Stimulated activated CD8-positive, alpha-beta memory T cell treated with anti-CD3 and anti-CD28 coated beads, Interleukin-7, amount 100 ng/mL, for 1 hour (primary cell): Measurements from ENCODE around the gene GRIK5.
A peak's percentile ranks its signal among the peaks of the same experiment; 100 is the strongest.
"Not testable (repeated sequence)": the region's sequence is repeated elsewhere in the genome, so short reads cannot be mapped to it uniquely, and the experiment has no call there.

Experiments
- DNase-seq, 2 donors: peaks; one replicate each; pipeline ENCODE4 v3.0.0-alpha.2; 2020; ENCODE audit warnings: low read depth in 2 of 2

The GRIK5 gene, protein sequence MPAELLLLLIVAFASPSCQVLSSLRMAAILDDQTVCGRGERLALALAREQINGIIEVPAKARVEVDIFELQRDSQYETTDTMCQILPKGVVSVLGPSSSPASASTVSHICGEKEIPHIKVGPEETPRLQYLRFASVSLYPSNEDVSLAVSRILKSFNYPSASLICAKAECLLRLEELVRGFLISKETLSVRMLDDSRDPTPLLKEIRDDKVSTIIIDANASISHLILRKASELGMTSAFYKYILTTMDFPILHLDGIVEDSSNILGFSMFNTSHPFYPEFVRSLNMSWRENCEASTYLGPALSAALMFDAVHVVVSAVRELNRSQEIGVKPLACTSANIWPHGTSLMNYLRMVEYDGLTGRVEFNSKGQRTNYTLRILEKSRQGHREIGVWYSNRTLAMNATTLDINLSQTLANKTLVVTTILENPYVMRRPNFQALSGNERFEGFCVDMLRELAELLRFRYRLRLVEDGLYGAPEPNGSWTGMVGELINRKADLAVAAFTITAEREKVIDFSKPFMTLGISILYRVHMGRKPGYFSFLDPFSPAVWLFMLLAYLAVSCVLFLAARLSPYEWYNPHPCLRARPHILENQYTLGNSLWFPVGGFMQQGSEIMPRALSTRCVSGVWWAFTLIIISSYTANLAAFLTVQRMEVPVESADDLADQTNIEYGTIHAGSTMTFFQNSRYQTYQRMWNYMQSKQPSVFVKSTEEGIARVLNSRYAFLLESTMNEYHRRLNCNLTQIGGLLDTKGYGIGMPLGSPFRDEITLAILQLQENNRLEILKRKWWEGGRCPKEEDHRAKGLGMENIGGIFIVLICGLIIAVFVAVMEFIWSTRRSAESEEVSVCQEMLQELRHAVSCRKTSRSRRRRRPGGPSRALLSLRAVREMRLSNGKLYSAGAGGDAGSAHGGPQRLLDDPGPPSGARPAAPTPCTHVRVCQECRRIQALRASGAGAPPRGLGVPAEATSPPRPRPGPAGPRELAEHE

DNA sequence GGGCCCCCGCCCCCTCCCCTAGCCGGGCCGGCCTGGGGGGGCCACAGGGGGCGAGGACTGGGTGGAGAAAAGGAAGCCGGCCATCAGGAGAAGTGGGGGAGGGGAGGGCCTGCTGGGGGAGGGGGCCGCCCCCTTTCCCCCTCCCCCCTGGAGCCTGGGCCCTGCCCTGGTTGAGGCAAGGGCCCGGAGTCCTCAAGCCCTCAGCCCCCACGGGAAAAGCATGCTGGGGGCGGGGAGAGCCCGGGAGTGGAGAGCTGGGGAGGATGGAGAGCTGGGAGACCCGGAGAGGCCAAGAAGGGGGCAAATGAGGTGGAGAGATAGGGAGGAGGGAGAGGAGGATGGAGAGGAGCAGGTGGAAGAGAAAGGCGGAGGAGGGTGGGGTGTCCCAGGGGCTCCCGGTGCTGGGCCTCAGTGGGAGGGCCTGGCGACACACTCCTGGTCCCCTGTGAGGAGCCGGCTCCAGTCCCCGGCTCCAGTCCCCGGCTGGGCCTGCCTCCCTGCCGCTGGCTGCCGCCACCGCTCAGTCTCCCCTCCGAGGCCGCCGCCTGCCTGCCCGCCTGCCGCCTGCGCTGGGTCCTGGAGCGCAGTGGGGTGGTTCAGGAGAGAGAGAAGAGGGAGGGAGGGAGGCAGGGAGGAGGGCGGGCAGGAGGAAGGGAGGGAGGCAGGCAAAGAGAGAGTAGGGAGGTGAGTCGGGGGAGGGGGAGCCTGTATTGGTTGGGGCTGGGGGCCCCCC lies at the start of gene GRIK5:
Gene GRIK5 (minus strand): TSS at position 588 of the 733 bp plus-strand sequence. CDS start 4,436 bp downstream, outside the sequence.
- no peak for DNase-seq

GRCh38 chr19:42117076-42117475 lies 47.1 kb upstream of the GRIK5 start:
- no peak for DNase-seq

DNA sequence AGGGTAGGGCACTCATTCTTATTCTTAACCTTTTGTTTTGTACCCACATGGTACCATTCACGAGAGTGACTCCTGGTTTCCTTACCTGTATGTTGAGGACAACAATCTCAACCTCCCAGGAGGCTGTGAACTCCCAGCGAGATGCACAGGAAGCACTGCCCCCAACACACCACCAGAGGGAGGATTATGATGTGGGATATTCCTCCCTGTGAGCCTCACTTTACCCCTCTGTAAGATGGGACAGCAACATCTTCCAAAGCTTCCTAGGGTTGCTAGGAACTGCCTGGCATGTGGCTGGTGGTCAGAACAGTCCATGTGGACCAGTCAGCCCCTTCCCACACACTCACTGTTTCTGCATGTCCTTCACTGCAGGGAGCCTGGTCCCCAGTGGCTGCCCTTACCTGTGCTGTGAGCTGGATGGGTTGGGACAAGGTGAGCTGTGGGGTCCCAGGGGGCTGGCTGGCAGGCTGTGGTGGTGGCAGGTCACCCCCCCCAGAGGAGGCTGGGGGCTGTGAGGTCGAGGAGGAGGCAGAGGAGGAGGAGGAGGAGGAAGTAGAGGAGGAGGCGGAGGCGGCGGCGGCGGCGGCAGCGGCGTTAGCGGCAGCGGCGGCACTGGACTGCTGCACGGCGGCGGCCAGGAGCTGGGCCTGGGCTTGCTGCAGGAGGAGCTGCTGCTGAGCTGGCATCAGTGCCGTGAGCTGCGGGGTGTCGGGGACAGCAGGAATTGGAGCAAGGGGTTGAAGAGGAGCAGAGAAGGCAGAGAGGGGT lies 46.5 kb upstream of the GRIK5 start:
- DNase-seq = no peak

- no peak for DNase-seq
Measured at GRCh38 chr19:42115705-42116104, 45.7 kb upstream of the GRIK5 start.

GRCh38 chr19:42115219-42115618 lies 45.2 kb upstream of the GRIK5 start:
- no peak for DNase-seq

DNA sequence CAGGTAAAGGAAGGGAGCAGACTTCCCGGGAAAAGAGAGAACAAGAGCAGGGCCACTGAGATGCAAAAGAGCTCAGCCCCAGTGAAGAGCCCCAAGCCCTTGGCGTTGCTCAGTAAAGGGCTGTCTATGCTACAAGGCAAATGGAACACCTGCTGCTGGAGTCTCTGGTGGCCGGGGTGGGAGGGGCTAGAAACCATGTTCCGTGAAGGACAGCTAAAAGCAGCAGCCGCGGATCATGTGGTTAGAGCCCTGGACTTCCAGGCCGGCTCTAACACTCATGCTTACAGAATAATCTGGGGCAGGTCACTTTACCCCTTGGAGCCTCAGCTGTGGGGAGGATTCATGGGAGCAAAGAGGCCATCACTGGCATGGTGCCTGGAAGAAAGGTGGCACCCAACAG lies 44.4 kb upstream of the GRIK5 start:
- DNase-seq = no peak

GRCh38 chr19:42113641-42114348 lies 43.8 kb upstream of the GRIK5 start:
- DNase-seq = no peak

GRCh38 chr19:42111811-42112210 lies 41.8 kb upstream of the GRIK5 start:
- no peak for DNase-seq

- no peak for DNase-seq
Measured at GRCh38 chr19:42111384-42111783, 41.4 kb upstream of the GRIK5 start.

GRCh38 chr19:42110658-42111057 lies 40.7 kb upstream of the GRIK5 start:
- no peak for DNase-seq

DNA sequence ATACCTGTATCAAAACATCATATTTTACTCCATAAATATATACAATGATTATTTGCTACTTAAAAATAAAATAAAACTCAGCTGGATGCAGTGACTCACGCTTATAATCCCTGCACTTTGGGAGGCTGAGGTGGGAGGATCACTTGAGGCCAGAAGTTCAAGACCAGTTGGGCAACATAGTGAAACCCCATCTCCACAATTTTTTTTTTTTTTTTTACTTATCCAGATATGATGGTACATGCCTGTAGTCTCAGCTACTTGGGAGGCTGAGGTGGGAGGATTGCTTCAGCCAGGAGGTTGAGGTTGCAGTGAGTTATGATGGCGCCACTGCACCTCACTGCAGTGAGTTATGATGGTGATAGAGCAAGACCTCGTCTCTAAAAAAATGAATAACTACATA lies 39.9 kb upstream of the GRIK5 start:
- DNase-seq = no peak

GRCh38 chr19:42108527-42109389 lies 38.8 kb upstream of the GRIK5 start:
- DNase-seq = peak; percentile 74 to 85

- no peak for DNase-seq
Measured at GRCh38 chr19:42105368-42105767, 35.4 kb upstream of the GRIK5 start.

- DNase-seq = no peak
Measured at GRCh38 chr19:42102877-42103276, 32.9 kb upstream of the GRIK5 start.

DNA sequence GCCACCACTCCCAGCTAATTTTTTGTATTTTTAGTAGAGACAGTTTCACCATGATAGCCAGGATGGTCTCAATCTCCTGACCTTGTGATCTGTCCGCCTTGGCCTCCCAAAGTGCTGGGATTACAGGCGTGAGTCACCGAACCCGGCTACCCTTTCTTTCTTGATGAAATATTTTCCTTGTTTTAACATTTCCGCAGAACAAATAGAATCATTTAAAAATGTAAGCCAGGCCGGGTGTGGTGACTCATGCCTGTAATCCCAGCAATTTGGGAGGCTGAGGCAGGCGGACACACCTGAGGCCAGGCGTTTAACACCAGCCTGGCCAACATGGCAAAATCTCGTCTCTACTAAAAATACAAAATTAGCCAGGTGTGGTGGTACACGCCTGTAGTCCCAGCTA lies 30.2 kb upstream of the GRIK5 start:
- not testable (repeated sequence) for DNase-seq

- no peak for DNase-seq
Measured at GRCh38 chr19:42099336-42099925, 29.4 kb upstream of the GRIK5 start.

DNA sequence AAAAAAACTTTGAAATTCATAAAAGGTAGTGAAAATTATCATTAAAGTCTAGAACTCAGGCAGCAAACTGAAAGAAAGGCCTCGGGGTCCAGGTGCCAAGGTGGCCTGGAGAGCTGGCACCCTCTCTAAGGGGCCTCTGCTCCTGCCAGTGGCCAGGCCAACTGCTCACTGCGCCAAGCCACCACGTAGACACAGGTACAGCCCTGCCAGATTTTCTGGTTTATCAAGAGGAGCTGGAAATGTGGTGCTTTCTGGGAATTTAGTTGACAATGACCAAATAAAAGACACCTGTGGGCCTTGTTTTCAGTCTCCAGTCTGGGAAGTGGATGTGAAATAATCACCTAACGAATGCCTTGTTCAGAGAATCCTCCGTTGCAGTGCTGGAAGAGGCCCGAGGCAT lies 28.8 kb upstream of the GRIK5 start:
- DNase-seq = no peak

- DNase-seq = no peak
Measured at GRCh38 chr19:42097461-42097860, 27.5 kb upstream of the GRIK5 start.

DNA sequence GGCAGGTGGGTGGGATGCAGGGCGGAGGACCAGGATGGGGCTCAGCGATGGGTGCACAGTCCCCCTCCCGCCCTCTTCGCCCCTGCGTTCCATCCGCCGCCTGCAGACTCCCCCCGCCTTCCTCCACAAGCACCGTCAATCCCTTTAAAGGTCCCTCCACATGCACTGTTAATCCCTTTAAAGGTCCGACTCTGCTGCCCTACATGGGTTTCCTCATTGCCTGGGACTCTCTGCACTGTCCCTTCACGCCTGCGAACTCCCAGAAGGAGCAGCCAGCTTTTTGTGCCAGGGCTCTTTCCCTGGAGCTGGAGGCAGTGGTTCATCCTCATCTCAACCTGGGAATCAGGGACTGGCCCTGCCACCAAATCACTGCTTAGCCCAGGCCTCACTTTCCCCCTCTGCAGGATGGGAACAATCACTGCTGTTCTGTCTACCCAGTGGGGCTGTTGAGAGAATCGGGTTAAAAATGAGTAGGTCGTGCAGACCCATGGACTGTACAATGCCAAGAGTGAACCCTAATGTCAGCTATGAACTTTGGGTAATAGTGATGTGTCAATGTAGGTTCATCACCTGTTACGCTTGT lies 26.3 kb upstream of the GRIK5 start:
- no peak for DNase-seq
